AG04449 (cell line): ENCODE results near the gene ZBTB48.

ENCODE experiments used
- CTCF ChIA-PET: fragments of 350-600 bp; formaldehyde crosslinking; extraction: SDS; loops from one replicate; lab custom pipeline; 2021; ENCODE audit warnings: antibody characterized with exemption; lab: Yijun Ruan, JAX
- POLR2A ChIA-PET: fragments of 400-600, 350-600 bp; formaldehyde crosslinking; extraction: SDS; loops from one replicate; lab custom pipeline; 2020; ENCODE audit warnings: antibody characterized with exemption, inconsistent platforms; lab: Yijun Ruan, JAX
- DNase-seq: peaks from one replicate; pipeline ENCODE4 v3.0.0-alpha.2; 2010; ENCODE audit warnings: low read depth, low spot score
- H3K4me3 ChIP-seq: 2 replicates; pipeline ENCODE4 v1.5.1; 2011; ENCODE audit warnings: low read depth, mild to moderate bottlenecking, control low read depth, low read length
- CTCF ChIP-seq: IDR thresholded peaks from one replicate; pipeline ENCODE4 v1.5.1; 2011; ENCODE audit warnings: mild to moderate bottlenecking, moderate library complexity, low read length, control low read depth, inconsistent platforms; ENCODE audit not compliant: insufficient read depth; ENCODE audit errors: missing control alignments

Gene ZBTB48

GRCh38 chr1:6619045-6619444 is 39.3 kb downstream of the ZBTB48 start:
- ChIA-PET CTCF (interaction anchor here (2.9 kb wide), 1 partner anchor 28 kb away, joined by 12 read pairs; no protein-coding TSS in a partner anchor), POLR2A (no interaction called here)
- no peak for DNase-seq
- TF ChIP-seq CTCF = no peak
- H3K4me3 ChIP-seq = no peak overlapping the region

DNA sequence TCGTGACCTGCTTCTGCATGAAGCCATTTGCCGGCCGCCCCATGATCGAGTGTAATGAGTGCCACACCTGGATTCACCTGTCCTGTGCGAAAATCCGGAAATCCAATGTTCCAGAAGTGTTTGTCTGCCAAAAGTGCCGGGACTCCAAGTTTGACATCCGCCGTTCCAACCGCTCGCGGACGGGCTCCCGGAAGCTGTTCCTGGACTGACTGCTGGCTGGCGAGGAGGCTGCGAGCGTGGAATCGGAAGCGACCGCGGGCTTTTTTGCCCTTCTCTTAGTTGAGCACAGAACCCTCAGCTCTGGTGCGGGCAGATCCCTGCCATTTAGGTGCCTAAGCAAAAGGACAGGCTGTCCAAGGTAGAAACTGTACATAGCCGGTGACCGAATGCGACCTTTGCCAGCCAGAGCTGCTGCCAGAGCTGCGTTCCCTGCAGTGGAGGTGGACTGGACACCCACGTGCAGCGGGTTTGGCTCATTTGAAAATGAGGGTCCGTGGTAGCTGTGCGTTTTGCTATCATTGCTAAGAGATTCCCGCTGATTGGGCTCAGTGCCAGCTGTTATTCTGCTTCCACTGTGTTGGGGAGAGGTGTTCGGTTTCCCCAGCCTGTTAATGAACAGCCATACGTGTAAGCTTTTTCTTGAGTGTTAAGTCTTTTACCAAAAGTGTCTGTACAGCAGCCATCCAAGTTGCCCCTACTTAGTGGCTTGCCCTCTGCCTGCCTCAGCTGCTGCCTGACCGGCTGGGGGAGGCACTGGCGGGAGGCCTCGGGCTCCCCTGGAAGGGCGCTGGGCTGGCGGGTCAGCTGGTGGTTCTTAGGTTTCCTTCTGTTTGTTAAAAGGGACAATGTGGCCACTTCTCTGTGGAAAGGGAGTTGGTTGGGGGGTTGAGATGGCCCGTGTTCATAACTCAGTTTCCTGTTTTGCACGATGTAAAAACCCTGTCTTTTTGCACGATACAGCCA is 41.9 kb downstream of the ZBTB48 start:
- no peak overlapping the region for H3K4me3 ChIP-seq

GRCh38 chr1:6622396-6623152 is 42.8 kb downstream of the ZBTB48 start:
- ChIA-PET CTCF (interaction anchor here (1.4 kb wide), 2 partner anchors 68 to 133 kb away, joined by 3 to 5 read pairs; partner anchors contain the start of genes NOL9 and TAS1R1), POLR2A (no interaction called here)
- H3K4me3 ChIP-seq = no peak overlapping the region
- TF ChIP-seq CTCF = no peak
- DNase-seq = no peak

More for the DNA sequence above, 41.9 kb downstream of the ZBTB48 start:
- DNase-seq = no peak
- POLR2A ChIA-PET = no interaction called here
- no peak for TF ChIP-seq CTCF
- CTCF ChIA-PET = interaction anchor here (1.3 to 1.8 kb wide), 3 partner anchors 10 to 67 kb away, joined by 3 to 6 read pairs (median 5); partner anchors contain the start of genes NOL9 and TAS1R1

DNA sequence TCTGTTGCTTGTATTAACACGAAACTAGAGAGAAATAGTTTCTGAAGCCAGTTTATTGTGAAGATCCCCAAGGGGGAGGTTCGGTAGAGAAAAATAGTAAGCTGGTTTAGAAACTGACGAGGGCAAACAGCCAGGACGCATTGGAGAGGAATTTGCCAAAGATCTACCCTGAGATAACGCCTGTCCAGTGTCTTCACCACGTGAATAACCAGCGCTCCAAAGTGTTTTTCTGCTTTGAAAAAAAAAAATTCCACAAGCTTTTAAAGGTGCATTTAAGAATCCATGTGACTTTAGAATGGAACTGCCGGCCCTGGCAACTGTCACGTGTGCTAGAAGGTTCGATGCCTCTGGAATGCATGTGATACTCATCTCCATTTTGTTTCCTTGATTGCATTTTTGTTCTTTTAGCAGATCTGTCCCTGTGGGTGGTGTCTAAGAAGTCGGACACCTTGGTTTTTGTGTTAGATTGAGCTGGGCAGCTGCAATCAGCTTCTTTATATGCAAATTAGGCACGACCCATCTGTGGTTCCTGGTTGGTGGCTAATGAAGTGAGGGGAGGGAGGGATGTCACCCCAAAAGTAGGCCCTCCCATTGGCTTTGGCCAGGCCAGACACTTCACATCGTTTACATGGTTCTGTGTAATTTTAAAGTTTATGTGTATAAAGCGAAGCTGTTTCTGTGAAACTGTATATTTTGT is 43.6 kb downstream of the ZBTB48 start:
- DNase-seq = no peak
- POLR2A ChIA-PET = no interaction called here
- no peak overlapping the region for H3K4me3 ChIP-seq
- no peak for TF ChIP-seq CTCF
- CTCF ChIA-PET = interaction anchor here (1.0 to 1.4 kb wide), 2 partner anchors 23 to 134 kb away, joined by 3 read pairs; no protein-coding TSS in a partner anchor

DNA sequence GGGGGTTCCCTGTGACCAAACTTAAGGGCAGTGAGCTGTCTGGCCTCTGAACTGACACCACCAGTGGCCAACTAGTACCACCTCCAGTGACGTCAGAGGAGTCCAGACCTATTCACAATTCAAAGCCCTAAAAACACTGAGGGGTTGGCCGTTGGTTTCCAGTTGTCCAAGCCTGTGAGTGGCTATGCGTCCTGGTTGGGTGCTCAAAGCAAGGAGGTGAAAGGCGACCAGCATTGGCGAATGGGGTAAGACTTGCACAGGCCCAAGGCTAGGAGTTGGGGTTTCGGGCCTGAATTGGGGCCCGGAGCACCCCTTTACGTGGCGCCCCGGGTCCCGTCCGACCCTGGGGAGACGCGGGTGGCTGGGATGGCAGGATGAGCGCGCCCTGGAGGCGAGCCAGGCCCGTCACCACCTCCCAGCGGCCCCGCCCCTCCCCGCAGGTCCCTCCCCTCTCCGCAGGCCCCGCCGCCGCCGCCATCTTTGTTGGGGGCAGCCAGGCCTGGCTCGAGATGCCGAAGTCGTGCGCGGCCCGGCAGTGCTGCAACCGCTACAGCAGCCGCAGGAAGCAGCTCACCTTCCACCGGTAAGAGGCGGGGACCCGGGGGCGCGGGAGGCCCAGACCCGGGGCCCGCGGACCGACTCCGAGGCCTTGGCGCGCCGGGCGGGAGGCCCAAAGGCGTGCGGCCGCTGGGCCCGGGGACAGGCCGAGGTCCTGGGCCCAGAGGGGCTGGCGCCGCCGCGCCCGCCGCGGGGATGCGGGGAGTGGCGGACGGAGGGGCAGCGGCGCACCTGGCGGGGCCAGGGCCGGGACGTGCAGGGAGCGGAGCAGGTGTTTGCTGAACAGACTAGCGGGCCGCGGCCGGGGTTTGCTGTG is 45.2 kb downstream of the ZBTB48 start, which contains the start of gene THAP3:
THAP3 (plus strand) TSS at position 159 of the 874 bp plus-strand sequence; CDS start at position 510, 351 bp downstream.
- H3K4me3 ChIP-seq = peak within 1 kb of the TSS; percentile 70
- ChIA-PET POLR2A (interaction anchor here (0.6 kb wide), 1 partner anchor 9 kb away, joined by 3 read pairs; no protein-coding TSS in a partner anchor), CTCF (interaction anchor here (0.6 to 1.2 kb wide), 3 partner anchors 10 to 503 kb away, joined by 3 read pairs; no protein-coding TSS in a partner anchor)
- no peak for DNase-seq
- TF ChIP-seq CTCF = no peak
